MCF 10A (cell line): ENCODE measurements around the gene NCK2. TPM values are rescaled to one million over a fixed set of nuclear protein-coding genes. Genes with fewer than 3 reads are reported as not detected.
A peak's percentile ranks its signal among the peaks of the same experiment; 100 is the strongest.

Experiments used
- BruUV-seq: library from RNA; stranded (reverse); fragments of 400-500 nt; replicated peaks from 2 replicates; lab custom pipeline; 2021; lab: Mats Ljungman, UMichigan
- CTCF ChIA-PET: fragments of 300-600 bp; sonication (Branson Sonifier 250); formaldehyde crosslinking; extraction: SDS; loops from one replicate; lab custom pipeline; 2021; ENCODE audit warnings: antibody characterized with exemption, inconsistent platforms; lab: Yijun Ruan, JAX
- POLR2A ChIA-PET: fragments of 300-600, 350-650 bp; sonication (Branson Sonifier 250); formaldehyde crosslinking; extraction: SDS; loops from one replicate; lab custom pipeline; 2020; ENCODE audit warnings: antibody characterized with exemption, inconsistent platforms; lab: Yijun Ruan, JAX
- DNase-seq: peaks from one replicate; pipeline ENCODE4 v3.0.0-alpha.2; 2018; ENCODE audit not compliant: unreplicated experiment
- H3K27ac Mint-ChIP-seq: one replicate; pipeline ENCODE4 v1.8.0; 2022; ENCODE audit warnings: mild to moderate bottlenecking, low read depth, mixed read lengths; ENCODE audit not compliant: unreplicated experiment
- H3K27me3 Mint-ChIP-seq: one replicate; pipeline ENCODE4 v1.8.0; 2022; ENCODE audit warnings: mixed read lengths; ENCODE audit not compliant: insufficient read depth, unreplicated experiment
- H3K36me3 Mint-ChIP-seq: one replicate; pipeline ENCODE4 v1.8.0; 2022; ENCODE audit warnings: mild to moderate bottlenecking, moderate library complexity, mixed read lengths; ENCODE audit not compliant: insufficient read depth, unreplicated experiment
- H3K4me1 Mint-ChIP-seq: one replicate; pipeline ENCODE4 v1.8.0; 2022; ENCODE audit warnings: mixed read lengths; ENCODE audit not compliant: insufficient read depth, unreplicated experiment
- H3K4me3 Mint-ChIP-seq: one replicate; pipeline ENCODE4 v1.8.0; 2022; ENCODE audit warnings: mild to moderate bottlenecking, moderate library complexity, mixed read lengths; ENCODE audit not compliant: unreplicated experiment
- H3K9me3 Mint-ChIP-seq: one replicate; pipeline ENCODE4 v1.8.0; 2022; ENCODE audit warnings: mixed read lengths; ENCODE audit not compliant: unreplicated experiment
- intact Hi-C: fragments of 100-400 bp; cut with micrococcal nuclease; formaldehyde crosslinking; loops from 2 replicates; pipeline ENCODE4 v1.14.1; 2022
- total RNA-seq: library from RNA; stranded (reverse); gene quantifications from 2 replicates; pipeline ENCODE4 v1.2.3, GENCODE V29; 2022
- TF ChIP-seq, protein P1 (sequence below): fragments of 200-600 bp; IDR thresholded peaks from one replicate; pipeline ENCODE4 v1.8.0; 2022; ENCODE audit warnings: antibody characterized with exemption, mild to moderate bottlenecking; ENCODE audit not compliant: unreplicated experiment

Gene NCK2
- total RNA-seq, 1 experiment from 2014 or later, result 36.5 TPM

DNA sequence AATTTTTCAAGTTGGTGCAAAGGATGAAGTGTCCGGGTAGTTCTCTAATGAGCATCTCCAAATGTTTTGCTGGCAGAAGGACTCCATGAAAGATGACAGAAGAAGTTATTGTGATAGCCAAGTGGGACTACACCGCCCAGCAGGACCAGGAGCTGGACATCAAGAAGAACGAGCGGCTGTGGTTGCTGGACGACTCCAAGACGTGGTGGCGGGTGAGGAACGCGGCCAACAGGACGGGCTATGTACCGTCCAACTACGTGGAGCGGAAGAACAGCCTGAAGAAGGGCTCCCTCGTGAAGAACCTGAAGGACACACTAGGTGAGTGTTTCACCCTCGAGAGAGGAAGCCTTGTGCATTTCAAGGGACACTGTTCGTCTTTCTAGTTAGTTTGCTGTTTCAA is 110.3 kb downstream of the NCK2 start:
- Mint-ChIP-seq H3K27me3 (no peaks in the 10 kb centered on the region), H3K4me3 (no peak overlapping the region), H3K36me3 (peaks cover 23% of the 10 kb centered on the region), H3K27ac (peak overlapping the region; percentile 95), H3K4me1 (peaks cover 22% of the 10 kb centered on the region), H3K9me3 (no peaks in the 10 kb centered on the region)
- ChIA-PET POLR2A (interaction anchor here (0.7 to 0.9 kb wide), 2 partner anchors 17 to 109 kb away, joined by 3 read pairs; no protein-coding TSS in a partner anchor), CTCF (interaction anchor here (0.7 kb wide), 1 partner anchor 198 kb away, joined by 3 read pairs; no protein-coding TSS in a partner anchor)
- intact Hi-C loops, result loop anchor here (10.0 kb wide), 1 partner anchor 60 kb away; no protein-coding TSS in a partner anchor
- TF ChIP-seq, protein P1, sequence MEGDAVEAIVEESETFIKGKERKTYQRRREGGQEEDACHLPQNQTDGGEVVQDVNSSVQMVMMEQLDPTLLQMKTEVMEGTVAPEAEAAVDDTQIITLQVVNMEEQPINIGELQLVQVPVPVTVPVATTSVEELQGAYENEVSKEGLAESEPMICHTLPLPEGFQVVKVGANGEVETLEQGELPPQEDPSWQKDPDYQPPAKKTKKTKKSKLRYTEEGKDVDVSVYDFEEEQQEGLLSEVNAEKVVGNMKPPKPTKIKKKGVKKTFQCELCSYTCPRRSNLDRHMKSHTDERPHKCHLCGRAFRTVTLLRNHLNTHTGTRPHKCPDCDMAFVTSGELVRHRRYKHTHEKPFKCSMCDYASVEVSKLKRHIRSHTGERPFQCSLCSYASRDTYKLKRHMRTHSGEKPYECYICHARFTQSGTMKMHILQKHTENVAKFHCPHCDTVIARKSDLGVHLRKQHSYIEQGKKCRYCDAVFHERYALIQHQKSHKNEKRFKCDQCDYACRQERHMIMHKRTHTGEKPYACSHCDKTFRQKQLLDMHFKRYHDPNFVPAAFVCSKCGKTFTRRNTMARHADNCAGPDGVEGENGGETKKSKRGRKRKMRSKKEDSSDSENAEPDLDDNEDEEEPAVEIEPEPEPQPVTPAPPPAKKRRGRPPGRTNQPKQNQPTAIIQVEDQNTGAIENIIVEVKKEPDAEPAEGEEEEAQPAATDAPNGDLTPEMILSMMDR, result no peak
- DNase-seq, result no peak
- no TSS peak for BruUV-seq

DNA sequence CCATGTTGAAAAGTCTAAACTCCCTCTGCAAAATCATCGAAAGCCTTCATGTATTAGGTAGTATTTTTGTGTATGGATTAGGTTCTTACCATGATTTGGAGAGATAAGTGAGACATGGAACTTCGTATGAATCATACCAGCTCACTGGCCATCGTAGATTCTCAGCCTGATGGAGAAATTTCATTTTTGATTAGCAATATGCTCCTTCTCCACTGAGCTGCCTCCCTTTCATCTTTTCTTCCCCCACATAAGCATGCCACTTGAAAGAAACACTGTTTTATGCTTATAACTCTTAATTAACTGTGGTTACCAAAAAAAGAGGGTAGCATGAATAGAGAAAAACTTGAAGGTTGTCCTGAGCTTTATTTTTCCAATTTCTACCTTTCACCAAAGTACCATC is 111.9 kb downstream of the NCK2 start:
- H3K27ac Mint-ChIP-seq, result peak overlapping the region; percentile 95
- TF ChIP-seq, protein P1, result no peak
- BruUV-seq, result no TSS peak
- H3K9me3 Mint-ChIP-seq, result no peaks in the 10 kb centered on the region
- no peaks in the 10 kb centered on the region for H3K27me3 Mint-ChIP-seq
- peaks cover 22% of the 10 kb centered on the region for H3K4me1 Mint-ChIP-seq
- DNase-seq, result no peak
- H3K4me3 Mint-ChIP-seq, result peak overlapping the region; percentile 81
- ChIA-PET CTCF (interaction anchor here (0.6 to 1.3 kb wide), 4 partner anchors 44 to 87 kb away, joined by 3 to 4 read pairs (median 4); no protein-coding TSS in a partner anchor), POLR2A (interaction anchor here (0.6 to 1.6 kb wide), 7 partner anchors 51 to 514 kb away, joined by 3 to 5 read pairs (median 3); no protein-coding TSS in a partner anchor)
- peaks cover 20% of the 10 kb centered on the region for H3K36me3 Mint-ChIP-seq
- intact Hi-C loops, result loop anchor here (10.0 kb wide), 1 partner anchor 62 kb away; no protein-coding TSS in a partner anchor

DNA sequence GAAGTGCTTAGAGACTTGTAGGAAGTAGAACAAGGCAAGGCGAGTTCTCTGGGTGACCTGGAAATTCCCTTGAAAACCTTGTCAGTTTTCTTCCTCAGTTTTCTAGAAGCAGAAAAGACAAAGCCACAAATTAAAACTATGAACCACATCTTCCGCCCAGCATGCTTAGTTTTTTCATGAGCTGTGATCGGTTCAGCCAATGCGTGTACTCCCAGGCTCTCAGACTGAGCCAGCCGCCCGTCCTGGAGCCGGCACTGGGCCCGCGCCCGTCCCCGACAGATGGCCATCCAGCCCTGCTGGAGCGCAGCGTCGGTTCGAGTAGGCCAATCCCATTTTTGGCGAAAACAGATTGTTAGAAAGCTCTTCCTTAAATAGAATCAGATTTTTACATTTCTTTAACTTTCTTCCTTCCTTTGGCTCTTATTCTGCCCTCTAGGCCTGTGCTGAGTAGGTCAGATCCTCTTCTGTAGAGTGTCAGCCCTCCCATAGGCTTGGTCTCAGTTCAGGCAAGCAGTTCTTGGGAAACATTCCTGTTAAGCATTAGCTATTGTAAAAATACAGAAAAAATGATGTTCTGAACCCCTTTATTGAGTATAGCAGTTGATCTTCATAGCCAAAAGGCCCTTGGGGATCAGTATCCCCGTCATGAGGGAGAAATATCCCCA is 112.5 kb downstream of the NCK2 start:
- no TSS peak for BruUV-seq
- Mint-ChIP-seq H3K36me3 (peaks cover 17% of the 10 kb centered on the region), H3K4me3 (peak overlapping the region; percentile 81), H3K4me1 (peaks cover 22% of the 10 kb centered on the region), H3K27ac (peak overlapping the region; percentile 95), H3K27me3 (no peaks in the 10 kb centered on the region), H3K9me3 (no peaks in the 10 kb centered on the region)
- no peak for DNase-seq
- CTCF ChIA-PET, result interaction anchor here (0.9 to 1.3 kb wide), 2 partner anchors 44 to 74 kb away, joined by 3 to 4 read pairs; no protein-coding TSS in a partner anchor
- TF ChIP-seq, protein P1, result no peak
- intact Hi-C loops, result loop anchor here (10.0 kb wide), 1 partner anchor 62 kb away; no protein-coding TSS in a partner anchor
- POLR2A ChIA-PET, result interaction anchor here (0.6 to 1.6 kb wide), 6 partner anchors 55 to 515 kb away, joined by 3 to 5 read pairs (median 3); no protein-coding TSS in a partner anchor
